ENCODE data around the gene GRIN2A. TPM values are rescaled to one million over a fixed set of nuclear protein-coding genes. Genes with fewer than 3 reads are reported as not detected.

The GRIN2A gene
- total and polyA plus RNA-seq, 2 donors (not counting 3 experiments of a cell fraction or from before 2014, with no cell fraction given): not detected

- H3K4me2 ChIP-seq (ENCODE audit: insufficient read depth, low read length): no peak overlapping the region
- no TSS peak for BruUV-seq (replicated peaks)
- ChIA-PET CTCF (no interaction called here), POLR2A (no interaction called here)
- FAIRE-seq (no peak), DNase-seq (ENCODE audit: low read depth, low spot score) (no peak)
- no peak overlapping the region for H3K4me3 ChIP-seq (replicated peaks in 1 of 3; ENCODE audit: insufficient read depth in 1 of 3, low read depth in 1 of 3, low read length in 3 of 3)
- intact Hi-C loops (cut with micrococcal nuclease) (no loop called here), dilution Hi-C loops (cut with MboI; ENCODE audit: extremely low pct_ligation_motif_present, low sequenced_read_pairs) (no loop called here)
- TF ChIP-seq POLR2AphosphoS5 (IDR thresholded peaks at IDR 0.05; ENCODE audit: insufficient read depth, low read depth, low read length) (no peak), MYC (IDR thresholded peaks at IDR 0.05; ENCODE audit: low read depth, low read length) (no peak), JUN (IDR thresholded peaks at IDR 0.05; ENCODE audit: borderline replicate concordance, insufficient read depth, insufficient read length, low read depth) (no peak), GATA2 (IDR thresholded peaks at IDR 0.05; ENCODE audit: insufficient read depth, insufficient read length, low read depth, low read length) (no peak), CTCF (IDR thresholded peaks at IDR 0.05; ENCODE audit: extremely low read depth in 1 of 2, insufficient read depth in 1 of 2, low read depth in 1 of 2, low read length in 2 of 2) (no peak), FOS (IDR thresholded peaks at IDR 0.05; ENCODE audit: borderline replicate concordance, insufficient read depth, low read length) (no peak), EZH2 (IDR thresholded peaks at IDR 0.05; ENCODE audit: borderline replicate concordance, low read depth, low read length, severe bottlenecking) (no peak), MAX (IDR thresholded peaks at IDR 0.05; ENCODE audit: insufficient read depth, insufficient read length) (no peak), POLR2A (IDR thresholded peaks at IDR 0.05; ENCODE audit: low read depth, low read length) (no peak)
- no peak overlapping the region for H3K9ac ChIP-seq (replicated peaks; ENCODE audit: extremely low read depth, insufficient read depth, low read length)
- H4K20me1 ChIP-seq (replicated peaks; ENCODE audit: control insufficient read depth, extremely low read depth, insufficient read depth, low read length): no peaks in the 10 kb centered on the region
- H3K9me3 ChIP-seq (replicated peaks; ENCODE audit: control insufficient read depth, insufficient read depth, low read length): no peaks in the 10 kb centered on the region
- no peaks in the 10 kb centered on the region for H3K79me2 ChIP-seq (ENCODE audit: control insufficient read depth, insufficient read depth, low read length)
- no peaks in the 10 kb centered on the region for H3K9me1 ChIP-seq (replicated peaks; ENCODE audit: control insufficient read depth, extremely low read depth, insufficient read depth, low read length)
- no peak overlapping the region for H2AFZ ChIP-seq (ENCODE audit: low read depth, low read length)
- no peaks in the 10 kb centered on the region for H3K4me1 ChIP-seq (ENCODE audit: control insufficient read depth, extremely low read depth, insufficient read depth, low read length)
- H3K27ac ChIP-seq (ENCODE audit: insufficient read depth, low read depth, low read length): no peak overlapping the region
- no peaks in the 10 kb centered on the region for H3K27me3 ChIP-seq (ENCODE audit: control insufficient read depth in 2 of 2, insufficient read depth in 2 of 2, low read length in 2 of 2)
- H3K36me3 ChIP-seq (ENCODE audit: control insufficient read depth in 2 of 2, extremely low read depth in 1 of 2, insufficient read depth in 2 of 2, low read length in 2 of 2): no peaks in the 10 kb centered on the region
These were observed 250.2 kb downstream of the GRIN2A start for GRCh38 chr16:9932000-9932399.
